ENCODE results near the gene S100A13.
"Not testable (repeated sequence)": the region's sequence is repeated elsewhere in the genome, so short reads cannot be mapped to it uniquely, and the experiment has no call there.

Gene S100A13

DNA sequence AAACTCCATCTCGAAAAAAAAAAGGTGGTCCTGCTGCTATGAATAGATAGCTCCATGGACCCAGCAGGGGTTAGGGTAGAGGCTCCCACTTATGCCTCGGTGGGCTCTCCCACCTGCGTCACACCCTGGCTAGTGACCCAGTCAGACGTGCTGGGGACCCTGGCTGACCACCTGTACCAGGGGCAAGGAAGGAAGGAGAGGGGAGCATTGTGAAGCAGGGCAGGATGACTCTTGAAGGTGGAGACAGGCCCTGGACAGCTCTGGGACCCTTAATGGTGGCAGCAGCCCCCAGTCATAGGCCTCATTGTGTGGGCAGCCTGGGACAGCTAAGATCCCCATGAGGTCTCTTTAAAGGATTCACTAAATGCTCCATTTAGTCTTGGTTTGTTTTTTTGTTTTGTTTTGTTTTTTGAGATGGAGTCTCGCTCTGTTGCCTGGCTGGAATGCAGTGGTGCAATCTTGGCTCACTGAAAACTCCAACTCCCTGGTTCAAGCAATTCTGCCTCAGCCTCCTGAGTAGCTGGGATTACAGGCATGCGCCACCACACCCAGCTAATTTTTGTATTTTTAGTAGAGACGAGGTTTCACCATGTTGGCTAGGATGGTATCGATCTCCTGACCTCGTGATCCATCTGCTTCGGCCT lies 20.8 kb upstream of the S100A13 start:
- DNase-seq (ENCODE audit: low read depth): no peak

DNA sequence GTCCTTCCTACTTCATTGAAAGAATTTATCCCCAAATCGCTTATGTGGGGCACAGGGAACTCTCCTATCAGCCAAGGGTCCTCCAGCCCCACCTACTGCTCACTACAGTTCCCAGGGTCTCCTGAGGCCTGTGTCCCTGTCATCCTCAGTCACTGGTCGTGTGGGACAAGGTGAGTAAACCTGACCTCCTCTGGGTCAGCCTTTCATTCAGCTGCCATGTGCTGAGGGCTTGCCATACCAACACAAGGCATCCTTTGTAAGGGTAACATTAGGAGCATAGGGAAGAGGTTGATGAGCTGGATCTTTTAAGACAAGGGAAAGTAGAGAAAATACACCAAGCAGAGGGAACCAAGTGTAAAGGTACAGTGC lies 20.0 kb upstream of the S100A13 start:
- DNase-seq (ENCODE audit: low read depth): no peak

DNA sequence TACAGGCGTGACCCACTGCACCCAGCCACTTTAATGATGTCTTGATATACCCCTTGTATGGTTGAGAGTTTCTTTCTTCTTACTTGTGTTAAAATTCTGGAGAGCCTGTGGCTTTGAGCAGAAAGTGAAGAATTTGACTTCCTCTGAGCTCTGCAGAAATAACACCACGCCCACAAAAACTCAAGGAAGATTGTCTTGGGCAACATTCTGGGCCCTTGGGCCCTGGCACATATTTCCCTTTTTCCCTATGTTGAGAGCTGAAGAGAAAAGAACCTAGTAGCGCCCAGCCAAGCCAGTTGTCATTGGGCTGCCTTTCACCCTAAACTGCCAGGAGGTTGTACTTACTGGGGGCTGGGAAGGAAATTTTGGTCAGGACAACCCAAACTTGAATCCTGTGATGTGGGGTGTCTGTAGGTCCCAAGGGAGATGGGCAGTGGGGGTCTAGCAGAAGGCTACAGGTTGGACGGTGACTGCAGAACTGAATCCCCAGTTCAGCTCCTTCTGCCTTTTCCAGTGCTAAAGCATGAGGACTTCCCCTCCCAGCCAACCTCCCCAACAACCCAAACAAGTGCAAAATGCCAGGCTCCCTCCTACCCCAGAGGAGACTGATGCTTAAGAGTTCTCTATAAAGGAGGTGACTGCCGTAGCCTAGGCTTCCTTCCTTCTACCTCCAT lies 19.5 kb upstream of the S100A13 start:
- no peak for DNase-seq (ENCODE audit: low read depth)

DNA sequence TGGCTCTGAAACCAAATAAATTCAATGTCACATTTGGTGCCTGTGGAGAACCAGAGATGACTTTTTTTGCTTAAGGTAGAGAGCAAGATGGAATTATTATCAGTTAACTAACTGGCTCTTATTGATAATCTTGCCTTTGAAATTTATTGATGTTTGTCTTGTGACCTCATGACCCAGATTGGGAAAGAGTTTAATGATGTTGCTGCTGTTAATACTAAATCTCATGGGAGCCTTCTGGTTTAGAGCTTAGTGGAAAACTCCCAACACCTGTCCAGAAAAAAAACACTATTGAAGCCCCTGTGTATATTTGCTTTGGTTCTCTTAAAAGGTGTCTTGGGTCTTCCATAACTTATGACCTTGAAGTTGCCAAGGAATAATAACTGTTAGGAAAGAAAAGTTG lies 16.5 kb upstream of the S100A13 start:
- no peak for DNase-seq (ENCODE audit: low read depth)

DNA sequence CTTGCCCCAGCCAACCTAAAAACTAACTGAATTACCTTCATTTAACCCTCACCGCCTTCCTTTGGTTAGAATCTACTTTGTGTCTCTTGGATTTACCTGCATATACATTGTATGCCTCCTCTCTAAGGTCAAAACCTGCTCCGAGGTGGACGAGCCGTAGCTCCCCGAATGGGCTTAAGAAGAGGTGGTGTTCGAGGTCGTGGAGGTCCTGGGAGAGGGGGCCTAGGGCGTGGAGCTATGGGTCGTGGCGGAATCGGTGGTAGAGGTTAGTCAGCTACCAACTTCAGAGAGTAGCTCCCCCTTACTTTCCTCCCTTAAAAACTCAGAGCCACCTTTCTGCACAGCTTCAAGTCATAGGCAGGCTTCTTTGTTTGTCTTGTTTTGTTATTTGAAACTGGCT lies 15.8 kb upstream of the S100A13 start:
- no peak for DNase-seq (ENCODE audit: low read depth)

DNA sequence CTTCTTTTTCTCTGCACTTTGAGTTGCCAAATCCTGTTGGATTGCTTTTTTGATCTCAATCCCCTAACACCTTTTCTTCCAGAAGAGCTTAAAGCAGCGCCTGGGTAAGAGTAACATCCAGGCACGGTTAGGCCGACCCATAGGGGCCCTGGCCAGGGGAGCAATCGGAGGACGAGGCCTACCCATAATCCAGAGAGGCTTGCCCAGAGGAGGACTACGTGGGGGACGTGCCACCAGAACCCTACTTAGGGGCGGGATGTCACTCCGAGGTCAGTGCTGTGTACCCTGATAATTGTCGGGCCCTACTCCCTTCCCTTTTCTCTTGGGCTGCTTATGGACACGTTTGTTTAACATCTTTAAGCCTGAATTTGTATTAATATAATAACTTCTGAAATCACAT lies 14.9 kb upstream of the S100A13 start:
- DNase-seq (ENCODE audit: low read depth): no peak

DNA sequence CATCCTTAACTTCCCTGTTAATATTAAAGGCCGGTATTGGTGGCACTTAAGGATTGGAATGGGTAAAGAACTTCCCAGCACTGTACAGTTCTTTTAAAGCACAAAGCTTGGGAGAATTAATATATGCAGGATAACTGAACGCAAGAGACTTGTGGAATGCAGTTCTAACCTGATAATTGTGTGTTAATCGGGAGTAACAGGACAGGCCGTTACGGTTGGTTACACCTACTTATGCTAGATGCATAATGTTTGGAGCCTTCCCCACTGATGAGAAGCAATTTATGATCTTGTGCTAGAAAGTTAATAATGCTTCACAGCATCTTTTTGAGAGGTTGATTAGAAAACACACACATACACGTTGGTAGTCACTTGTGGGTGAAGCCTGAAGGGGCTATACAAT lies 13.6 kb upstream of the S100A13 start:
- no peak for DNase-seq (ENCODE audit: low read depth)

DNA sequence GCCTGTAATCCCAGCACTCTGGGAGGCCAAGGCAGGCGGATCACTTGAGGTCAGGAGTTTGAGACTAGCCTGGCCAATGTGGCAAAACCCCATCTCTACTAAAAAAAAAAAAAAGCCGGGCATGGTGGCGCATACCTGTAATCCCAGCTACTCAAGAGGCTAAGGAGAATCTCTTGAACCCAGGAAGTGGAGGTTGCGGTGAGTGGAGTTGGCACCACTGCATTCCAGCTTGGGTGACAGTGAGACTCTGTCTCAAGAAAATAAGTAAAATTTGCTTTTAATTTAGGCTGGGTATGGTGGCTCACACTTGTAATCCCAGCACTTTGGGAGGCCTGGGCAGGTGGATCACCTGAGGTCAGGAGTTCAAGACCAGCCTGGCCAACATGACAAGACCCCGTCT lies 12.9 kb upstream of the S100A13 start:
- DNase-seq (ENCODE audit: low read depth): not testable (repeated sequence)

DNA sequence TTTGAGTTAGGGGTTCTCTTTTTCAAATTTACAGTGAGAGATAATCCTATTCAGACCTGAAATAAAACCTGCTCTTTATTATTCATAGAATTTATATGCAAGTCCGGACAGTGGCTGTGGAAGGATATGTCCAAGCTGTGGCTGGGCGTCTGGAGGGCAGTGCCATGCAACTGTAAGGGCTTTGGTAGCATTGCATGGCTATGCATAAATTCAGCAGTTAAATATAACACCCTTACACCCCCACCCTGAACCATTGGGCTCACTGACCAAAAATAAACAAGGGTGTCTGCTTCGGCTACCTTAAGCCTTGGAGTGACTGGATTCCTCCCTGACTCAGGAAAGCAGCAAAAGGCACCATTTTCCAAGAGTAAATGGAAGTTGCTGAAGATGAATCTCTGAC lies 12.0 kb upstream of the S100A13 start:
- DNase-seq (ENCODE audit: low read depth): no peak

DNA sequence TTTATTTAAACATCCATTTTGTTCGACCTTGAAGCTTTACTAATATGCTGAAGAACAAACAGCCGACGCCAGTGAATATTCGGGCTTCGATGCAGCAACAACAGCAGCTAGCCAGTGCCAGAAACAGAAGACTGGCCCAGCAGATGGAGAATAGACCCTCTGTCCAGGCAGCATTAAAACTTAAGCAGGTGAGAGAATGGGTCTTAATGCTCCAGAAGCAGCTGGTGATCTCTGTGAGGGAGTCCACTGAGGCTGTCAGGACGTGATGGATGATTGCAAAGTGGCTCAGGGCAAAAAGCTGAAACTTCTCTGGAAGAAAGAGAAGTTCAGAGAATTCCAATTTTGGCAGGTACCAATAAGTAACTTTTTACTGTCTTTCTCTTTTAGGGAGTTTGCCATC lies 11.0 kb upstream of the S100A13 start:
- no peak for DNase-seq (ENCODE audit: low read depth)

DNA sequence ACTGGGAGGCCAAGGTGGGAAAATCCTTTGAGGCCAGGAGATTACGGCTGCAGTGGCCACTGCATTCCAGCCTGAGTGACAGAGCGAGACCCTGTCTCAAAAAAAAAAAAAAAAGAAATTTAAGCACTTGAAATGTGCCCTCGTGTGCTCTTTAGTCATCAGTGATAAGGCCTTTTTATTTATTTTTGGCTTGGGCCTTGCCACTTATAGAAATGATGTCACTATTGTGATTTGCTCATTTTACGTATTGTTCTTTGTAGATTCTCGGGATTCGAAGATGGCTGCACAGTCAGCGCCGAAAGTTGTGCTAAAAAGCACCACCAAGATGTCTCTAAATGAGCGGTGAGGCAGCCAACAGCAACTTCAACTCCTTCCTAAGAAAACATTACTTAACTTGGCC lies 9.0 kb upstream of the S100A13 start:
- DNase-seq (ENCODE audit: low read depth): no peak

DNA sequence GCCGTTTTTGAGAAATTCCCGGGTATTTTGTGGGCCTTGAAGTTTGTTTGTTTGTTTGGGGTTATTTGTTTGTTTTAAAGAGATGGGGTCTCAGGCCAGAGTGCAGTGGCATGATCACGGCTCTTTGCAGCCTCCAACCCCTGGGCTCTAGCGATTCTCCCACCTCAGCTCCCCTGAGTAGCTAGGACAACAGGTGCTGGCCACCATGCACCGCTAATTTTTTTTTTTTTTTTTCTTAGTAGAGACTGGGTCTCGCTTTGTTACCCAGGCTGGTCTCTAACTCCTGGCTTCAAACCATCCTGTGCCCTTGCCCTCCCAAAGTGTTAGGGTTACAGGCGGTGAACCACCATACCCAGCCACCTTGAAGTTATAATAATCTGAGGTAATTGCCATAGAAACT lies 8.6 kb upstream of the S100A13 start:
- DNase-seq (ENCODE audit: low read depth): no peak

DNA sequence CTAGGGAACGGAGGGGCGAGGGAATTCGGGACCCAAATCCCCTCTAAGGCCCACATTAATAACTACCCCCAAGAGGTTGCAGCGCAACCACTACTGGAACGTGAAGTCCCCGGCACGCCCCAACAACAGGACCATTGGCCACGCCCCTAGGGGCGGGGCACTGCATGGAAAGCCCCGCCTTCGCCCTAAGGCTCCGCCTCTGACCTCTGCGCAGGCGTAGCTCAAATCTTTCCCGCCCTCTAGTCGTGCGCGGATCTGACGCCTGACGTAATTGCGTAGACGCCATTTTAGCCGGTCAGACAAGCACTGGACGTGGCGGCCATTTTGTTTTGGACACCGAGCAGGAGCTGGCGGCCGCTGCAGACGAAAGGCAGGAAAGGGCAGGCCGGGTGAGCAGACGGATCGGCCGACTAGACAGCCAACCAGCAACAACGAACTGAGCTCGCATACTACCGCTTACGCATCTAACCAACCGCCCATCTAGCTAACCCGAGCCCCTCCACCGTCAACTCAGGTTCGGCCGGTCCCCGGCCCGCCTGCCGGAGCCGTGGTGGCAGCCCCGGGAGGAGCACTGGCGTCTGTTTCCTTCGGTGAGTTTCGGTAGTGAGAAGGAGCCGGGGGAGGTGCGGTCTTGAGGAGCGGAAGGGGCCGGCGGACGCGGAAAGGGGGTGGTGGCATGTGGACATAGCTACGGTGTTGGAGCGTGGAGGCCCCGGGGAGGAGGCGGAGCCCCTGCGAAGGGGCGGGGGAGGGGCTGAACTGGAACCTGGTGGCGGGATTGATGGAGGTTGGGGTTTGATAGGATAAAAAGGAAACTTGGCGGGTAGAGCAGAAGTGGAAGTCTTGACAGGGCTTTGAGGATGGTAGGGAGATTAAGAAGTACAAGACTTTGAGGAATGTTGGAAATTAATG lies 6.7 kb upstream of the S100A13 start, which contains the start of gene CHTOP:
CHTOP (plus strand) TSS at position 313 of the 912 bp plus-strand sequence. CDS start 2,523 bp downstream, outside the sequence.
- DNase-seq (ENCODE audit: low read depth): peak; percentile 91

DNA sequence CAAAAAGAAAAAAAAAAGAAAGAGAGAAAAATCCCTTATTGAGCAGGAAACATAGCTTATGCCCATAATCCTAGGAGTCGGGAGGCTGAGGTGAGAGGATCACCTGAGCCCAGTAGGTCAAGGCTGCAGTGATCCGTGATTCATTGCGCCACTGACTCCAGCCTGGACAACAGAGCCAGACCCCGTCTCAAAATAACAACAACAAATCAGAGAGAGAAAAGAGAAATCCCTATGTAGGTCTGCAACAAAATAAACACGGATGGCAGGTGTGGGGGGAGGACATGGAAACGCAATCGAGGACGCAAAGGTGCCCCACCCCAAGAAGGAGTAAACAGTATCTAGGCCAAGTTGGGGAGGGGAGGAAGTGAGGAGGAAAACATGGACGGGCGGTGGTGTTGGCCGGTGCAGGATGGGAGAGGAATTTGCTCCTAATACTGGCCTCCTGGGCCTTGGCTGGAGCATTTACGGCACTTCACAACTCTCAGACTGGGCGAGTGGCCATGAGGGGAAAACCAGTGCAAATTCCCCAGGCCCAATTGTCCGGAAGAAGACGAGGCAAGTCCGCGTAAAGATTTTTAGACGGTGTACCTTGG lies 6.0 kb upstream of the S100A13 start:
- no peak for DNase-seq (ENCODE audit: low read depth)

DNA sequence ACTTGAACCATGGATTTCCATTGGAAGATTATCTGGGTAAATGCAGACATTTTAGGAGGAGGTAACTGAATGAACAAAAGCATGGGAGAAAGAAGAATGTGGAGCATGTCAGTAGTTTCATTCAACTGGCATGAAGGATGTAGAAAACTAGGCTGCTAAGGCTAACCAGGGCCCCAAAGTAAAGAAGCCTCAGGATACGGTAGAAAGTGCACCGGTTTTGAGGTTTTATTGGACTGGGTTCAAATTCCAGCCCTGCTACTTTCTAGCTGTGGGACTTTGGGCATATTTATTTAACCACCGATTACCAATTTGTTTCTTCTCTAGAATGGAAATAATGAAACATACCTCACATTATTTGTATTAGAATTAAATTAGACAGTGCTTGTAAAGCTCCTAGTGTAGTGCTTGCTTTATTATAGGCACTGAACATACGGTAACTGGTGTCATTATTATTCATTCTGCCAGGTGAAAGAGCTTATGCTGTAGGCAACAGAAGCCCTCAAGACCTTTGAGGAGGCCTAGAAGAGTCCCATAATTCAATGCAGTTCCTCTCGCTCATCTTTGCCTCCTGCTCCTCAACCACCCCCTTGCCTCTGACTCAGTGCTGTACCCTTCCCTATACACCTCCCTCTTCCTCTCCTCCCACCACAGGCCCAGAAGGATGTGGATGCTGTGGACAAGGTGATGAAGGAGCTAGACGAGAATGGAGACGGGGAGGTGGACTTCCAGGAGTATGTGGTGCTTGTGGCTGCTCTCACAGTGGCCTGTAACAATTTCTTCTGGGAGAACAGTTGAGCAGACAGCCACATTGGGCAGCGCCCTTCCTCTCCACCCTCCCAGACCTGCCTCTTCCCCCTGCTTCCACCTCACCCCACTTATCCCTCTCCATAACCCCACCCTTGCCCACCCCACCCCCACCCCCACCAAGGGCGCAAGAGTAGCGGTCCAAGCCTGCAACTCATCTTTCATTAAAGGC lies 4.0 kb upstream of the S100A13 start:
- DNase-seq (ENCODE audit: low read depth): no peak

DNA sequence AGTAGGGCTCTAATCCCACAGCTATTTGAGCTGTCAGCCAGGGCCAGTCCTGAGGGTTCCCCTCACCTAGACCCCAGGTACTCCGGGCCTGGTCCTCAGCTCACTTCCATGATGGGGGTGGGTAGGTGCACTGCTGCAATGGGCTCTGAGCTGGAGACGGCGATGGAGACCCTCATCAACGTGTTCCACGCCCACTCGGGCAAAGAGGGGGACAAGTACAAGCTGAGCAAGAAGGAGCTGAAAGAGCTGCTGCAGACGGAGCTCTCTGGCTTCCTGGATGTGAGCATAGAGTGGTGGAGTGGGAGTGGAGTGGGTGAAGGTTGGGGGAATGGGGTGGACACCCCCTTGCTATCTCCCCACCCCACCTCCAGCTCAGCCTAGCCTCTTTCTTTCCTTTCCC lies 3.1 kb upstream of the S100A13 start:
- DNase-seq (ENCODE audit: low read depth): no peak

DNA sequence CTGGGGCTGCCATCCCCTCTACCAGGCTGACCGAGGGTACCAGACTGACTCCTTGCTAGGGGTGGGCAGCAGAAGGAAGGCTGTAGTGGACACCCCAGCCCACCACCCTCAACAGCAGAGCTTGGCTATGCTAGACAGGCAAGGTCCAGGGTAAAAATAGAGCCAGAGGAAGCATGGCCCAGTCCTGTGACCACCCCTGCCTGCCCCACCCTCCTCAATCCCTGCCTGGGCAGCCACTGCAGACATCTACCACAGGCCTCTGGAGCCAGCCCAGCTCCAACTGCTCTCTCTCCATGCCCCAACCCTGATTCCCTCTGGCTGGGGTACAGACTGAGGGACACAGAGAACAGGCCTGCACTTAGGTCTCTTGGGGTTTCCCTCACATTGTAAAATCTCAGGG lies 2.7 kb upstream of the S100A13 start:
- DNase-seq (ENCODE audit: low read depth): no peak

DNA sequence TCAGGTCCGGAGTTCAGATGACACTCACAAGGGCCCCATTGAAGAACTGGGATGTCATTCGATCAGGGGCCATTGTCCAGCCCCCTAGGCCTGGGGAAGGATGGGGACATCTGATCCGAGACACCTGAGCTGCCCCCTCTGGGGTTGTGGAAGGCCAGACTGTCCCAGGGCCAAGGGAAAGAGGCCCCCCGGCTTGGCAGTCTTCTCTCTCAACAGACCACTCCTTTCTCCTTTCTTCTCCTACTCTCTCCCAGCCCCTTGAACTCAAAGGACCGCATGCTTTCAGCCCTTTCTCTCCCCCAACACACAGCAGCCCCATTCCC lies 2.0 kb upstream of the S100A13 start:
- DNase-seq (ENCODE audit: low read depth): no peak

DNA sequence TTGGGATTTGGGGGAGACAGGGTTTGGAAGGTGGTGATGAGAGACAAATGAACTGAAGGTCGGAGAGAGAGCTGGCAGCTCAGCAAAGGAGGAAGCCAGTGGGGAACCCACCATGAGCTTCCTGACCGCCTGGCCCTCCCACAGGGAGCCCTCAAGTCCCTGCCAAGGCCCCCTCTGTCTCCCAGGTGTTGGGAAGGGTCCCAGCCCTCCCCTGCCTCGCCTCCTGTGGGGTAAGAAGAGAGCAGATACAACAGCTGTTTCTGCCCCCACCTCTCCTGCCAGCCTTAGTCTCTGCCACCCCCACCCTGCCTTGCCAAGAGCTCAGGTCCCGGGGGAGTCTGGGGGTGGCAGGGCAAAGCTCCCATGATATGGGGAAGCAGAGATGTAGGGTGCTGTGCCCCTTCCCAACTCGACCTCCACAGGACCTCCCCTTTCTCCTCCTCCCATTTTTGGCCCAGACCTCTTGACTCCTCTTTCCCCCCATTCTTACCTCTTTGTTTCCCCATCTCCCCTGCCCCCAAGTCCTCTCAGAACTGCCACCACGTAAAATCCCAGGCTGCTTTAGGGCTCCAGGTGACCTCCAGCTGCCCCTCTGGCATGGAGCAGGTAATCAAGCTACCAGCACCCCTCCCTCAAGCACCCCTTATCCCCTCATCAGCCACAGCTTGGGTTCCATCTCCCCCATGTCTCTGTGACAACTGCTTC lies 1.5 kb upstream of the S100A13 start:
- DNase-seq (ENCODE audit: low read depth): no peak

DNA sequence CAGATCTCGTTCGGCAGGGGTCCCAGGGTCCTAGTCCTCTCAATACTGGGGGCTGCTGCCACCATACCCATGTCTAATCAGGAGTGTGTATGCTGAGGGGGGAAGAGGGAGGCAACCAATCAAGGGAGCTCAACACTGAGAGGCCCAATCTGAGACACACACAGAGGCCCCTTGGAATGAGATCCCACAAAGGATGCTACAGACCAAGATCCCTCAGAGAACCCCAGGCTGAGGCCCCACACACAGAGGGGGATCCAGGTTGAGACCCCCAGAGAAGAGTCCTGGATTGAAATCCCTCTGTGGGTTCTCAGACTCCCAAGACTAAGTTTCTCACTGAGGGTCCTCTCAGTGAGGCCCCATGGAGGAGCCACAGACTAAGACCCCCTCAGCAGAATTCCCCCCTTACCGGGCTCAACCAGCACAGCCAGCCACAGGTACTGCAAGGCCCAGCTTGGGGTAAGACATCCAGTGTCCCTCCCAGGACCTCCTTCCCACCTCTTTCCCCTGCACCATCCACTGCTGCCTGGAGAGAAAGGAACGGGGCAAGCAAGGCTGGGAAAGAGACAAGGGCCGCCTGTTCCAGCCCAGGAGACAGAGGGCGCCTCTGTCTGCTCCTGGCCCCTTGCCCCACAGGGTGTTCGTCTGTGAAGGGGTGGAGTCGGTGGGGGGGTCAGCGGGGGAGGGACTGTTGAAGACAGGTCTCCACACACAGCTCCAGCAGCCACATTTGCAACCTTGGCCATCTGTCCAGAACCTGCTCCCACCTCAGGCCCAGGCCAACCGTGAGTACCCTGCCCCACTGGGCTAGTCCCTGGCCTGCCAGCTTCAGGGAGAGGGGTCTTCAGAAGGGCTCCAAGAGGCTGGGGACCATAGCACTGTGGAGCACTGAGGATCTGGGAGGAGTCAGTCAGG lies 666 bp upstream of the S100A13 start, which contains the start of gene S100A1:
S100A1 (plus strand) TSS at position 720 of the 912 bp plus-strand sequence. CDS start 2,088 bp downstream, outside the sequence.
- DNase-seq (ENCODE audit: low read depth): no peak
